ENCODE results near the gene SLC22A9. TPM values are rescaled to one million over a fixed set of nuclear protein-coding genes. Genes with fewer than 3 reads are reported as not detected.
"Not testable (repeated sequence)": the region's sequence is repeated elsewhere in the genome, so short reads cannot be mapped to it uniquely, and the experiment has no call there.

Gene SLC22A9
- polyA plus RNA-seq (2013, experiment 1 of 2) = not detected
- not detected for polyA plus RNA-seq (2013, experiment 2 of 2)

DNA sequence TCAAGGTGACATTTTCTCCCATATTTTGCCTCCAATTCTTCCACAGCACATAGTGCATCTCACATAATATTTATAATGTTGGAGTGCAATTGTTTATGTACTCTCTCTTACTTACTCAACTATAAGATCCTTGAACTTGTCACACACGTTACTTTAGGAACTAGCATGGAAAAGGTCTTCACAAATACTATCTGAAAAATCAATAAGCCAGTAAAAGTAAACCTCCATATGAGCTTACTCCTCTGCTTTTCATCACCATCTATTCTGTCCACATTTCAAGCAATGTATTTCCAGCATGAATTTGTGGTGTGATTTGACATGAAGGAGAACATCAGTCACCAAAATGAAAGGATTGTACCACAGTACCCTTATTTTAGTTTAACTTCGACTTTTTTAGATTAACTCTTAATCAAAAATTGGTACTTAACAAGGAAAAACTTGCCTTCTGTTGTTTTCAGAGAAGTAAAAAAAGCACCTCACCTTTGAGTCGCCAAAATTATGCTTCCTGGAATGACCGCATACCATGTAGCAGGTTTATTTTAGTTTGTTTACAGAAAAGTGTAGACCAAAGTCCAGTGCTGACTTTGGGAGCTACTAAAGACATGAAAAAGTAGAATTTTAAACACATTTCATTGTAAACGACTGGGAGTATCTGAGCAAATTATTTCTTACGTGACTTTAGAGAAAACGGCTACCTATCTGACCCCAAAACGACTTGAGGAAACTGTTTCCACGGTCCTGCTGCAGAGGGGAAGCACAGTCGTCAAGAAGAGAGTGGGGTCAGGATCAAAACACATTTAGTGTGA is at the start of gene SLC22A9:
Gene SLC22A9 (plus strand): TSS at position 621 of the 806 bp plus-strand sequence. CDS start 272 bp downstream, outside the sequence.
- Histone ChIP-seq H3K36me3 (ENCODE audit: insufficient read depth, low read length) (no peaks in the 10 kb centered on the region), H3K9ac (ENCODE audit: low read depth, low read length) (no peak within 1 kb of the TSS), H3K4me3 (ENCODE audit: low read length) (no peak within 1 kb of the TSS), H3K27ac (ENCODE audit: low read depth, low read length) (no peak within 1 kb of the TSS), H3K27me3 (ENCODE audit: insufficient read depth, low read length) (no peaks in the 10 kb centered on the region), H3K4me1 (ENCODE audit: insufficient read depth, low read length) (no peaks in the 10 kb centered on the region), H3K9me3 (ENCODE audit: insufficient read depth, low read depth, low read length) (no peaks in the 10 kb centered on the region)
- 91% methylated on average over 9 of the region's 10 CpGs for WGBS

DNA sequence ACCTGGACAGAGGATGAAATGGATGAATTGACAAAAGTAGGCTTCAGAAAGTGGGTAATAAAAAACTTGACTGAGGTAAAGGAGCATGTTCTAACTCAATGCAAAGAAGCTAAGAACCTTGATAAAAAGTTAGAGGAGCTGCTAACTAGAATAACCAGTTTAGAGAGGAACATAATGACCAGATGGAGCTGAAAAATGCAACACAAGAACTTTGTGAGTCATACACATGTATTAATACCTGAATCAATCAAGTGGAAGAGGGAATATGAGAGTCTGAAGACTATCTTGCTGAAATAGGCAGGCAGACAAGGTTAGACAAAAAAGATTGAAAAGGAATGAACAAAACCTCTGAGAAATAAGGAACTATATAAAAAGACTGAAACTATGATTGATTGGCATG is 47.9 kb upstream of the SLC22A9 start:
- Histone ChIP-seq H3K4me3 (ENCODE audit: low read length) (no peak overlapping the region), H3K9ac (ENCODE audit: low read depth, low read length) (no peak overlapping the region), H3K27ac (ENCODE audit: low read depth, low read length) (no peak overlapping the region), H3K27me3 (ENCODE audit: insufficient read depth, low read length) (no peaks in the 10 kb centered on the region), H3K36me3 (ENCODE audit: insufficient read depth, low read length) (no peaks in the 10 kb centered on the region), H3K9me3 (ENCODE audit: insufficient read depth, low read depth, low read length) (peaks cover 7% of the 10 kb centered on the region; the same call in 1 of the 2 replicates), H3K4me1 (ENCODE audit: insufficient read depth, low read length) (no peaks in the 10 kb centered on the region)

DNA sequence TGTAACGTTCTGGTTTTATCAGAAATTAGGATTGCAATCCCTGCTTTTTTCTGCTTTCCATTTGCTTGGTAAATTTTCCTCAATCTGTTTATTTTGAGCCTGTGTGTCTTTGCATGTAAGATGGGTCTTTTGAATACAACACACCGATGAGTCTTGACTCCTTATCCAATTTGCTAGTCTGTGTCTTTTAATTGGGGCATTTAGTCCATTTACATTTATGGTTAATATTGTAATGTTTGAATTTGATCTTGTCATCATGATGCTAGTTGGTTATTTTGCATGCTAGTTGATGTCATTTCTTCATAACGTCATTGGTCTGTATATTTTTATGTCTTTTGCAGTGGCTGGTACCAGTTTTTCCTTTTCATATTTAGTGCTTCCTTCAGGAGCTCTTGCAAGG is 34.5 kb upstream of the SLC22A9 start:
- not testable (repeated sequence) for H3K9me3 ChIP-seq (ENCODE audit: insufficient read depth, low read depth, low read length); H3K36me3 ChIP-seq (ENCODE audit: insufficient read depth, low read length); H3K27me3 ChIP-seq (ENCODE audit: insufficient read depth, low read length); H3K4me3 ChIP-seq (ENCODE audit: low read length); H3K4me1 ChIP-seq (ENCODE audit: insufficient read depth, low read length); H3K9ac ChIP-seq (ENCODE audit: low read depth, low read length); H3K27ac ChIP-seq (ENCODE audit: low read depth, low read length)
- 95% methylated on average over 3 of the region's 3 CpGs for WGBS

DNA sequence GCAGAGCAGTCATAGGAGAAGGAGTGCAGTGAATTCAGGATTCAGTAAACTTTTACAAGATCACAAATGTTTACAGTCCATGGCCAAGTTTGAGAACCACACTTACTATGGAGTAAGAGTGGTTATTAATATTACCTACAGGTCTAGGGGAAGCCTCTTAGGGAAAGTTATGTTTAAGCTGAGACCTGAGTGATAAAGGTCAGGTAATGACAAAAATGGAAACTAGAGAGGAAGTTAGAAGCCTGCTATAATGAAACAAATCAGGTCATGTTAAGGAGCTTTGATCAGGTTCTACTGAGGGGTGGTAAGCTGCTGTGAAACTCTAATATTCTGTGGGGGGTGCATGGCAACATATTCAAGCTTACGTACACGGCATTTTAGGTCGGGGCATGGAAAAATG is 32.5 kb upstream of the SLC22A9 start:
- H3K4me1 ChIP-seq (ENCODE audit: insufficient read depth, low read length) = no peaks in the 10 kb centered on the region
- WGBS = 93% methylated on average over 3 of the region's 3 CpGs

DNA sequence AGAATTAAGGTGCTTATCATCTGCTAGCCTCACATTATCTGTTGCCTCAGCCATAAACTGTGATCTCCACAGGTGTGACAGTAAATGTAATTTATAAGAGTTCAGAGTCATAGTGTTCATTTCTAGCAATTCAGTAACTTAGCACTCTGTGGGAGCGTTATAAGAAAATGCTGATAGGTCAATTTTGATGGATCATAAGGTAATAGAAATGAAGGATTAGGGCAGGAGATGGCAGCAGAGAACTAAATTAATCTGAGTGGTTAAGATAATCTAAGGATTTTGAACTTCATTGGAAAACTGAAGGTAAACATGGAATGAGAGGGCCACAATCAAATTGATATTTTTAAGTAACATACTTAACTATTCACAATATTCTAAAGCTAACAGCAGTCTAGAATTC is 26.5 kb upstream of the SLC22A9 start:
- WGBS = 85% methylated on average over 1 of the region's 1 CpG
- no peaks in the 10 kb centered on the region for H3K4me1 ChIP-seq (ENCODE audit: insufficient read depth, low read length)
- H3K4me3 ChIP-seq (ENCODE audit: low read length) = no peak overlapping the region
- H3K27me3 ChIP-seq (ENCODE audit: insufficient read depth, low read length) = no peaks in the 10 kb centered on the region
- no peaks in the 10 kb centered on the region for H3K9me3 ChIP-seq (ENCODE audit: insufficient read depth, low read depth, low read length)
- H3K9ac ChIP-seq (ENCODE audit: low read depth, low read length) = no peak overlapping the region
- no peaks in the 10 kb centered on the region for H3K36me3 ChIP-seq (ENCODE audit: insufficient read depth, low read length)
- H3K27ac ChIP-seq (ENCODE audit: low read depth, low read length) = no peak overlapping the region

More for the DNA sequence above, 32.5 kb upstream of the SLC22A9 start:
- Histone ChIP-seq H3K4me3 (ENCODE audit: low read length) (no peak overlapping the region), H3K9me3 (ENCODE audit: insufficient read depth, low read depth, low read length) (peaks cover 9% of the 10 kb centered on the region), H3K9ac (ENCODE audit: low read depth, low read length) (no peak overlapping the region), H3K27me3 (ENCODE audit: insufficient read depth, low read length) (no peaks in the 10 kb centered on the region), H3K36me3 (ENCODE audit: insufficient read depth, low read length) (no peaks in the 10 kb centered on the region), H3K27ac (ENCODE audit: low read depth, low read length) (no peak overlapping the region)

DNA sequence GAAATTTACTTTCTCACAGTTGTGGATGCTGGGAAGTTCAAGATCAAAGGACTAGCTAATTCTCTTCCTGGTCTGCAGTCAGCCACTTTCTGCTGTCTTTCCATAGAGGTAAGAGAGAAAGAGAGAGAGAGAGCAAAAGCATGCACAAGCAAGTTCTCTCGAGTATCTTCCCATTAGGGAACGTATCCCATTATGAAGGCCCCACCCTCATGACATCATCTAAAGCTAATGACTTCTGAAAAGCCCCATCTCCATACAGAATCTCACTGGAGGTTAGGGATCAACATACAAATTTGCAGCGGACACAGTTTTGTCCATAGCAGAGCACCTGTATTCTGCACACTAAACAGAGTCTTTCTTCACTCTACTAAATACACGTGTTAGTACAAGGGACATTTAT is 17.4 kb upstream of the SLC22A9 start:
- Histone ChIP-seq H3K27ac (ENCODE audit: low read depth, low read length) (no peak overlapping the region), H3K9me3 (ENCODE audit: insufficient read depth, low read depth, low read length) (peaks cover 8% of the 10 kb centered on the region), H3K9ac (ENCODE audit: low read depth, low read length) (no peak overlapping the region), H3K36me3 (ENCODE audit: insufficient read depth, low read length) (no peaks in the 10 kb centered on the region), H3K4me1 (ENCODE audit: insufficient read depth, low read length) (no peaks in the 10 kb centered on the region), H3K4me3 (ENCODE audit: low read length) (no peak overlapping the region), H3K27me3 (ENCODE audit: insufficient read depth, low read length) (no peaks in the 10 kb centered on the region)
- 86% methylated on average over 4 of the region's 4 CpGs for WGBS

DNA sequence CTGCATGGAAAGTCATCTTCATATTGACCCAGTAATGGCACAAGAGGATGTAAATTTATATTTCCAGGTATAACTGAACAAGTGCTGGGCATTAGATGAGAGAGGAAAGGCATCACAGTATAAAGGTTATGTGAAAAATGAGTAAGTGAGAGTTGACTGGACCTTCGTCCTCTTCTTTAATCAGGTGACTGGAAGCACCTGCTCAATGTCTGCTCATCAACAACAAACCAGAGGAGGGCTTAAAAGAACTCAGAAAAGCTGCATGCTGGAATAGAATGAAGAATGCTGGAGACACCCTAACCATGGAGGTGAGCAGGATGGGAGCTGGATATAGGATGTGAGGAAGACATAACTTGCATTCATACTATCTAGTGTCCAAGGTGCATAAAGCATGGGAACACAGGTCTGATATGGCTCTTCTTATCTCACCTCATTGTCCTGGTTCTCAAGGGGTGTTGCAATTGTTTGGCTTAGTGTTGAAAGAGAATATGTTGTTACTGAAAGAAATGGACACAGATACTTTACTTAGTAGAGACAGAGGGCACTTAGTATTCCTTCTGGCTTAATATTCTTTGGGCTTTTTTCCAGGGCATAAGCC is 7.3 kb upstream of the SLC22A9 start:
- no peaks in the 10 kb centered on the region; the same call in 1 of the 2 replicates for H3K9me3 ChIP-seq (ENCODE audit: insufficient read depth, low read depth, low read length)
- no peak overlapping the region for H3K4me3 ChIP-seq (ENCODE audit: low read length)
- H3K27me3 ChIP-seq (ENCODE audit: insufficient read depth, low read length) = no peaks in the 10 kb centered on the region
- H3K27ac ChIP-seq (ENCODE audit: low read depth, low read length) = no peak overlapping the region
- 86% methylated on average over 1 of the region's 1 CpG for WGBS
- no peaks in the 10 kb centered on the region for H3K4me1 ChIP-seq (ENCODE audit: insufficient read depth, low read length)
- H3K36me3 ChIP-seq (ENCODE audit: insufficient read depth, low read length) = no peaks in the 10 kb centered on the region
- H3K9ac ChIP-seq (ENCODE audit: low read depth, low read length) = no peak overlapping the region

DNA sequence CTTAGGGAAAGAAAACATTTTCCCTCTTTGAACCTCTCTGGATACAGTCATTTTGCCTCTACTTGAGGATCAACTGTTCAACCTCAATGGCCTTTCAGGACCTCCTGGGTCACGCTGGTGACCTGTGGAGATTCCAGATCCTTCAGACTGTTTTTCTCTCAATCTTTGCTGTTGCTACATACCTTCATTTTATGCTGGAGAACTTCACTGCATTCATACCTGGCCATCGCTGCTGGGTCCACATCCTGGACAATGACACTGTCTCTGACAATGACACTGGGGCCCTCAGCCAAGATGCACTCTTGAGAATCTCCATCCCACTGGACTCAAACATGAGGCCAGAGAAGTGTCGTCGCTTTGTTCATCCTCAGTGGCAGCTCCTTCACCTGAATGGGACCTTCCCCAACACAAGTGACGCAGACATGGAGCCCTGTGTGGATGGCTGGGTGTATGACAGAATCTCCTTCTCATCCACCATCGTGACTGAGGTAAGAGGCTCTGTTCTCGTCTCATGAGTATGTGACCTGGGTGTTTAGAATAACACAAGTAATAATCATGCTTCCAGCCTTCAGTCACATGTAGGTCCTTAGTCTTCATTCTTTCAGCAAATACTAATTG is 495 bp downstream of the SLC22A9 start:
- no peak overlapping the region for H3K27ac ChIP-seq (ENCODE audit: low read depth, low read length)
- 94% methylated on average over 7 of the region's 7 CpGs for WGBS
- H3K4me3 ChIP-seq (ENCODE audit: low read length) = no peak overlapping the region
- no peaks in the 10 kb centered on the region for H3K4me1 ChIP-seq (ENCODE audit: insufficient read depth, low read length)
- no peaks in the 10 kb centered on the region for H3K36me3 ChIP-seq (ENCODE audit: insufficient read depth, low read length)
- H3K27me3 ChIP-seq (ENCODE audit: insufficient read depth, low read length) = no peaks in the 10 kb centered on the region
- H3K9me3 ChIP-seq (ENCODE audit: insufficient read depth, low read depth, low read length) = no peaks in the 10 kb centered on the region
- H3K9ac ChIP-seq (ENCODE audit: low read depth, low read length) = no peak overlapping the region

DNA sequence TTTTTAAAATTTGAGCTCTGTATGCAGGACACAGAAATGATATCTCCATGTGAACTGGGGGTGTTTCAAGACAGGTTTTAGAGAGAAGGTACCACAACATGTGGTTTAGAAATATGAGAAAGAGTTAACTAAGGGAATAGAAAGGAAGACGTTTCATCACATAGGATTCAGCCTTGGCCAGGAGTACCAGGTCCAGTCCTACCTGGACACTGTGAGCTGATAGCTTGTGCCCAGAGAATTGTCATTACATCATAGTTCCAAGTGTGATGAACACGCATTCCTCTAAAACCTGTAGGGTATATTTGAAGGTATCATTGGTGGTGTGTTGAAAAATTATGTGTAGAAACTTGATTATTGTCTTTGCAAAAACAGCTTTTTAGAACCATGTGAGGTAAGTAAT is 1.8 kb downstream of the SLC22A9 start:
- H3K4me3 ChIP-seq (ENCODE audit: low read length) = no peak overlapping the region
- H3K9ac ChIP-seq (ENCODE audit: low read depth, low read length) = no peak overlapping the region
- H3K36me3 ChIP-seq (ENCODE audit: insufficient read depth, low read length) = no peaks in the 10 kb centered on the region
- no peak overlapping the region for H3K27ac ChIP-seq (ENCODE audit: low read depth, low read length)
- H3K27me3 ChIP-seq (ENCODE audit: insufficient read depth, low read length) = no peaks in the 10 kb centered on the region
- 93% methylated on average over 2 of the region's 2 CpGs for WGBS
- no peaks in the 10 kb centered on the region for H3K9me3 ChIP-seq (ENCODE audit: insufficient read depth, low read depth, low read length)
- H3K4me1 ChIP-seq (ENCODE audit: insufficient read depth, low read length) = no peaks in the 10 kb centered on the region

DNA sequence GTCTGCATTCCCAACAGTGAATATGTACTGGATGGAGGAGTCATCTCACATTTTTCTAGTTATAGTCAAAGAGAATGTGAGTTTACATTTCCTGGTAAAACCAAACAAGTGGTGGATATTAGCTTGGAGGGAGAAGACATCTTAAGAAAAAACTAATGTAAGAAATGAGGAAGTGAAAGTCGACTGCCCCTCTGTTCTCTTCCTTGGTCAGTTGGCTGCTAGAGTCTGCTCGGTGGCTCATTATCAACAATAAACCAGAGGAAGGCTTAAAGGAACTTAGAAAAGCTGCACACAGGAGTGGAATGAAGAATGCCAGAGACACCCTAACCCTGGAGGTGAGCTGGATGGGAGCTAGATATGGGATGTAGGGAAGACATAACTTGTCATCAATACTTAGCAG is 5.8 kb downstream of the SLC22A9 start:
- WGBS = 80% methylated on average over 2 of the region's 2 CpGs
- H3K9ac ChIP-seq (ENCODE audit: low read depth, low read length) = no peak overlapping the region
- no peaks in the 10 kb centered on the region for H3K36me3 ChIP-seq (ENCODE audit: insufficient read depth, low read length)
- H3K9me3 ChIP-seq (ENCODE audit: insufficient read depth, low read depth, low read length) = no peaks in the 10 kb centered on the region
- H3K4me1 ChIP-seq (ENCODE audit: insufficient read depth, low read length) = no peaks in the 10 kb centered on the region
- H3K4me3 ChIP-seq (ENCODE audit: low read length) = no peak overlapping the region
- no peak overlapping the region for H3K27ac ChIP-seq (ENCODE audit: low read depth, low read length)
- H3K27me3 ChIP-seq (ENCODE audit: insufficient read depth, low read length) = no peaks in the 10 kb centered on the region

DNA sequence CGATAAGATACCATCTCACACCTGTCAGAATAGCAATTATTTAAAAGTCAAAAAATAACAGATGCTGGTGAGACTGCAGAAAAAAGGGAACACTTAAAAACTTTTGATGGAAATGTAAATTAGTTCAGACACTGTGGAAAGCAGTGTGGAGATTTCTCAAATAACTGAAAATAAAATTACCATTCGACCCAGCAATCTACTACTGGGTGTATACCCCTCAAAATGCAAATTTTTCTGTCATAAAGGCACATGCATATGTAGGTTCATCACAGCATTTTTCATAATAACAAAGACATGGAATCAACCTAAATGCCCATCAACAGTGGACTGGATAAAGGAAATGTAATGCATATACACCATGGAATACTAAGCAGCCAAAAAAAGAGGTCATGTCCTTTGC is 10.5 kb downstream of the SLC22A9 start:
- no peaks in the 10 kb centered on the region for H3K9me3 ChIP-seq (ENCODE audit: insufficient read depth, low read depth, low read length)
- no peak overlapping the region for H3K4me3 ChIP-seq (ENCODE audit: low read length)
- no peaks in the 10 kb centered on the region for H3K36me3 ChIP-seq (ENCODE audit: insufficient read depth, low read length)
- H3K27ac ChIP-seq (ENCODE audit: low read depth, low read length) = no peak overlapping the region
- 91% methylated on average over 2 of the region's 2 CpGs for WGBS
- no peaks in the 10 kb centered on the region for H3K4me1 ChIP-seq (ENCODE audit: insufficient read depth, low read length)
- H3K9ac ChIP-seq (ENCODE audit: low read depth, low read length) = no peak overlapping the region
- no peaks in the 10 kb centered on the region for H3K27me3 ChIP-seq (ENCODE audit: insufficient read depth, low read length)
